ENCODE data around the gene CCT2. TPM values are rescaled to one million over a fixed set of nuclear protein-coding genes. Genes with fewer than 3 reads are reported as not detected.
A peak's percentile ranks its signal among the peaks of the same experiment; 100 is the strongest.

The CCT2 gene
- total RNA-seq, 2 donors from 2014 or later: 68.2 to 71.1 TPM

DNA sequence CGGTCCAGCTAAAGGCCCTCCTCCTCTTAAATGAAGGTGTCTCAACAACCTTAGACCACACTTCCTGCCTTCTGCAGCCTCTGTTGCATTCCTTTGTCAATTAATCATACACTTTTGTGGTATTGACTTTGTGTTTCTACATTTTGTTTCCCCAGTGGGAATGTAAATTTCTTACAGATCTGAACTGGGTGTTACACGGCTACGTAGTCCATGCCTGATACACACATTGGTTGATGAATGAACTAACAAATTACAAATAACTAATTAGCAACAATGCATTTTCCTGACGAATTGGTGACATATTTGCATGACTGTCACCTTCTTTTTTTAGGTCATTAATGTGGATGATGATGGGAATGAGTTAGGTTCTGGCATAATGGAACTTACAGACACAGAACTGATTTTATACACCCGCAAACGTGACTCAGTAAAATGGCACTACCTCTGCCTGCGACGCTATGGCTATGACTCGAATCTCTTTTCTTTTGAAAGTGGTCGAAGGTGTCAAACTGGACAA is 15.2 kb upstream of the CCT2 start:
- H3K9me3 ChIP-seq: no peaks in the 10 kb centered on the region
- no peak for TF ChIP-seq POLR2A (IDR thresholded peaks at IDR 0.05)
- TF ChIP-seq, protein P1, sequence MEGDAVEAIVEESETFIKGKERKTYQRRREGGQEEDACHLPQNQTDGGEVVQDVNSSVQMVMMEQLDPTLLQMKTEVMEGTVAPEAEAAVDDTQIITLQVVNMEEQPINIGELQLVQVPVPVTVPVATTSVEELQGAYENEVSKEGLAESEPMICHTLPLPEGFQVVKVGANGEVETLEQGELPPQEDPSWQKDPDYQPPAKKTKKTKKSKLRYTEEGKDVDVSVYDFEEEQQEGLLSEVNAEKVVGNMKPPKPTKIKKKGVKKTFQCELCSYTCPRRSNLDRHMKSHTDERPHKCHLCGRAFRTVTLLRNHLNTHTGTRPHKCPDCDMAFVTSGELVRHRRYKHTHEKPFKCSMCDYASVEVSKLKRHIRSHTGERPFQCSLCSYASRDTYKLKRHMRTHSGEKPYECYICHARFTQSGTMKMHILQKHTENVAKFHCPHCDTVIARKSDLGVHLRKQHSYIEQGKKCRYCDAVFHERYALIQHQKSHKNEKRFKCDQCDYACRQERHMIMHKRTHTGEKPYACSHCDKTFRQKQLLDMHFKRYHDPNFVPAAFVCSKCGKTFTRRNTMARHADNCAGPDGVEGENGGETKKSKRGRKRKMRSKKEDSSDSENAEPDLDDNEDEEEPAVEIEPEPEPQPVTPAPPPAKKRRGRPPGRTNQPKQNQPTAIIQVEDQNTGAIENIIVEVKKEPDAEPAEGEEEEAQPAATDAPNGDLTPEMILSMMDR (IDR thresholded peaks at IDR 0.05): no peak
- H3K27me3 ChIP-seq: no peaks in the 10 kb centered on the region
- intact Hi-C loops (cut with DNase I): no loop called here
- DNase-seq (no peak), ATAC-seq (no peak)
- no peak overlapping the region for H3K27ac ChIP-seq
- H3K4me1 ChIP-seq: peaks cover 5% of the 10 kb centered on the region
- H3K36me3 ChIP-seq (replicated peaks in 1 of 2; ENCODE audit: insufficient read depth in 1 of 2, low read depth in 2 of 2): peaks cover 4 to 14% of the 10 kb centered on the region in 2 donors
- 78 to 83% methylated on average over 10 of the region's 10 CpGs for WGBS, 2 donors
- H3K4me3 ChIP-seq: no peak overlapping the region

DNA sequence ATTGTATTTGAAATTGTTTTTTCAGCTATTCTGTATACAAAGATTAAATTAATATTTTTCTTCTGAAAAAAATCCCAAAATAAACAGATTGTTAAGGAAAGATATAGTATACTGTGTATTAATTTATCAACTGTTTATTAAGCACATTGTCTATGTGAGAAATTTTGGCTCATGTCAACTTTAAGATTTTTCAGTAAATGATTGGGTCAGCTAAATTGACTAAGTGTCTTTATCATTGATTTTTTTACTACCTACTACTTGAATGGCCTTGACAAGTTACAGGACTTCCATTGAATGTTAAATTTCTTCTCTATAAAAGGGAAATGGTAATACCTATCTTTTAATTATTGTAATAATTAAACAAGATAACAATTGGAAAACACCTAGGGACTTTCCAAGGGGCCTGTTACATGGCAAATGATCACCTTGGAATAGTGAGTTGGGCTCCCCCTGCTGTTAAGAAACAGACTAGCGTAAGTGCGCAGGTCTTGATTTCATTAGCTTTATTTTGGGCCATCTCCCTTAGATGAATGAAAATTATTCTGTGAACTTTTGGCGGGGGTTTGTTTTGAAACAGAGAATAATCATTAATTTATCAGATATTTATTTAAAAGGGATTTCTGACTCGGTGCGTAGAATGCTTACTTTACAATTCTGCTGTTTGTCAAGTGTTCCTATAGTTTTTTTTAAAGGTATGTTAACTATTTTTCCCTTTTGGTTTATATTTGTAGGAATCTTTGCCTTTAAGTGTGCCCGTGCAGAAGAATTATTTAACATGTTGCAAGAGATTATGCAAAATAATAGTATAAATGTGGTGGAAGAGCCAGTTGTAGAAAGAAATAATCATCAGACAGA is 14.5 kb upstream of the CCT2 start:
- TF ChIP-seq POLR2A (IDR thresholded peaks at IDR 0.05): no peak
- TF ChIP-seq, protein P1 (IDR thresholded peaks at IDR 0.05): peak; percentile 34 to 83 (median 76)
- Histone ChIP-seq H3K36me3 (replicated peaks in 1 of 2; ENCODE audit: insufficient read depth in 1 of 2, low read depth in 2 of 2) (peaks cover 4 to 16% of the 10 kb centered on the region in 2 donors), H3K4me3 (no peak overlapping the region), H3K27ac (no peak overlapping the region), H3K27me3 (no peaks in the 10 kb centered on the region), H3K9me3 (no peaks in the 10 kb centered on the region), H3K4me1 (peaks cover 7% of the 10 kb centered on the region)
- ATAC-seq: peak; percentile 81
- intact Hi-C loops (cut with DNase I): no loop called here
- DNase-seq: peak; percentile 52 to 73 (median 66)
- 29 to 35% methylated on average over 6 of the region's 6 CpGs for WGBS, 2 donors

DNA sequence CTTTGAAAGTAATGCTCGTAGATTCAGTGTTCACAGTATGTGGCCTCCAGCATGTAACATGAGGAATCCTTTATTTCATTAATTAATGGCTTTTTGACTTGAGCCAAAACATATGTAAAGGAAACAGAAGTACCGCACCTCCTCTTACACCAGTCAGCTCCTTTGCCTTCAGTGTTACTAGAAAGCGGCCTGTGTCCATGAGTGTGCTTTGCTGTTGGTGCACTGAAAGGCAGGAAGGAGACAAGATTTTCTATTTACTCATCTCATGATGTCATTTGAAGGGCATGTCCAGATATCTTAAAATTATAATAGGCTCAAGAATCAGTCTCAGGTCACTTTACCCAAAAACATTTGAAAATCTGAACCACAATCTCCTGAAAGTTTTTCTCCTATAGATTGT is 9.9 kb upstream of the CCT2 start:
- no peak overlapping the region for H3K27ac ChIP-seq
- no peaks in the 10 kb centered on the region for H3K9me3 ChIP-seq
- ATAC-seq (no peak), DNase-seq (no peak)
- no peaks in the 10 kb centered on the region for H3K27me3 ChIP-seq
- WGBS, 2 donors: 93 to 95% methylated on average over 3 of the region's 3 CpGs
- H3K4me3 ChIP-seq: no peak overlapping the region
- TF ChIP-seq, protein P1 (IDR thresholded peaks at IDR 0.05): no peak
- no peak for TF ChIP-seq POLR2A (IDR thresholded peaks at IDR 0.05)
- H3K4me1 ChIP-seq: peaks cover 23% of the 10 kb centered on the region
- peaks cover 4 to 16% of the 10 kb centered on the region in 2 donors for H3K36me3 ChIP-seq (replicated peaks in 1 of 2; ENCODE audit: insufficient read depth in 1 of 2, low read depth in 2 of 2)
- intact Hi-C loops (cut with DNase I): no loop called here

DNA sequence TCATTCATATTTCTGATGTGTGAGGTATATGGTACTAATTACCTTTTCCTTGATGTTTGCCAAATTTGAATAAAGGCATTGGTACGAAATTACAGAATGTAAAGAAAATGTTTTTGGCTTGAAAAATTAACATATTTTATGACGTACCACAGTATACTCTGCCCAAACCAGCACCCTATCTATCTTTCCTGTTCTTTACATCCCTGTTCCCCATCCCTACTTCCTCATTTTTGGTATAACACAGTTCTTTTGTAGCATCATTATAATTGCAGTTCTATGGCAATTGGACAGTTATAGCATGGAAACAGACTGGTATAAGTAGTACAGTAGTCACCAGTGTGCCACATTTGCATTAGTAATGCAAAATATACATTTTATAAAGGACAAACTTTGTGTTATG is 7.0 kb upstream of the CCT2 start:
- ATAC-seq (no peak), DNase-seq (no peak)
- H3K27ac ChIP-seq: no peak overlapping the region
- peaks cover 4 to 9% of the 10 kb centered on the region in 2 donors for H3K36me3 ChIP-seq (replicated peaks in 1 of 2; ENCODE audit: insufficient read depth in 1 of 2, low read depth in 2 of 2)
- peaks cover 18% of the 10 kb centered on the region for H3K4me1 ChIP-seq
- H3K27me3 ChIP-seq: no peaks in the 10 kb centered on the region
- H3K4me3 ChIP-seq: no peak overlapping the region
- intact Hi-C loops (cut with DNase I): no loop called here
- 71 to 81% methylated on average over 2 of the region's 2 CpGs for WGBS, 2 donors
- H3K9me3 ChIP-seq: no peaks in the 10 kb centered on the region
- TF ChIP-seq POLR2A (IDR thresholded peaks at IDR 0.05): no peak
- TF ChIP-seq, protein P1 (IDR thresholded peaks at IDR 0.05): no peak
